ENCODE results near the gene MRNIP. TPM values are rescaled to one million over a fixed set of nuclear protein-coding genes. Genes with fewer than 3 reads are reported as not detected.

MRNIP gene
- total RNA-seq, 1 experiment from 2014 or later, result 31.1 TPM

DNA sequence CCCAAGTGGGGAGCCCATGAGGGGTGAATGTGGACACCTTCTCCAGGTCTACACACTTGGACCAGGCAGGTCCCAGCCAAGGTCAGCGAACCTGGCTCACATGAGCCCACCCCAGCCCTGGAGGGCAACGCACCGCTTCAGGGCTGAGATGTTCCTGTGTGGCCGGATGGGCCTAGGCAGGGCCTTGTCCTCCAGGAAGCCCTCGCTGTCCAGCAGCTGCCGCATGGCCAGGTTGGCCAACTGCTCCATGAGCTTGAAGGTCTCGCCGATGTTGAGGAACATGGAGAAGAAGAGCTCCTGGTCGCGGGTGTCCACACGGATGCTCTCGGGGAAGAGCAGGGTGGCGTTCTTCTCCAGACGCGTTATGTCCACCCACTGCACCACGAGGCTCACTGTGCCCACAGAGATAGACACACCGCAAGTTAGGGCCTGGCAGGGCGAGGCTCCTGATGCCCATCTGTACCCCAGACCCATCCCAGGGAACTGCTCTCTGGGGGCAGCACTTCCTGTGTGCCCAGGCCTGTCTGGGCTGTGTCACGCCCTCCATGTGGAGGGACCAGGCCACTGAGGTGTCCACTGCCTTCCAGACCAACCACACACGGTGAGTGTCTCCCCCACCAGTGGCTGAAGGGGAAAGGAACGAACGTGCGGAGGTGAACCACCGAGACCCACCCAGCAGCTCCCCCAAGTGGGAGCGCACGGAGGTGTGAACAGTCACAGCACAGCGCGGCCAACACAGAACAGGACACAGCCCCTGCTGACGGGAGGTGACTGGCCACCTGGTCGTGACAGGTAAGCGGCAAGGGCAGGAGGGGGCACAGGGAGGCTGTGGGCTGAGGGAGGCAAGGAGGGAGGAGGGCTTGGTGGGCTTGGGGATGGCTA, 34.7 kb upstream of the MRNIP start:
- H3K4ac ChIP-seq (ENCODE audit: low read depth, low read length), result no peak overlapping the region
- no peak overlapping the region for H4K8ac ChIP-seq (replicated peaks; ENCODE audit: insufficient read length, low read depth, low read length)
- H2BK12ac ChIP-seq (ENCODE audit: insufficient read length, low read depth, low read length), result no peak overlapping the region
- H2BK15ac ChIP-seq (ENCODE audit: low read depth, low read length), result no peak overlapping the region
- no peaks in the 10 kb centered on the region for H3K9me3 ChIP-seq (ENCODE audit: control insufficient read depth, low read depth, low read length)
- H3K4me2 ChIP-seq (ENCODE audit: insufficient read depth, insufficient read length, low read length), result no peak overlapping the region
- H3K79me2 ChIP-seq (ENCODE audit: insufficient read depth, low read length), result no peaks in the 10 kb centered on the region
- H4K91ac ChIP-seq (ENCODE audit: insufficient read length, low read depth, low read length), result no peak overlapping the region
- H3K4me3 Mint-ChIP-seq, result no peak overlapping the region
- no peaks in the 10 kb centered on the region for H3K79me1 ChIP-seq (ENCODE audit: insufficient read depth, low read depth, low read length, poor library complexity, severe bottlenecking)
- H2BK5ac ChIP-seq (ENCODE audit: insufficient read length, low read length), result no peak overlapping the region
- DNase-seq, result no peak
- H3K27me3 Mint-ChIP-seq (ENCODE audit: low read depth), result no peaks in the 10 kb centered on the region
- no peak overlapping the region for H3K56ac ChIP-seq (ENCODE audit: insufficient read length, low read depth, low read length)
- H3K14ac ChIP-seq (ENCODE audit: insufficient read depth, low read length), result no peak overlapping the region
- no peaks in the 10 kb centered on the region for H4K20me1 ChIP-seq (ENCODE audit: control insufficient read depth, insufficient read depth, insufficient read length)
- no peak overlapping the region for H2AK5ac ChIP-seq (ENCODE audit: insufficient read length, low read length)
- H4K5ac ChIP-seq (ENCODE audit: insufficient read length, low read depth, low read length), result no peak overlapping the region
- no peak for TF ChIP-seq CTCF (conservative IDR thresholded peaks at IDR 0.05)
- H3T11ph ChIP-seq (ENCODE audit: low read length), result no peak overlapping the region
- H3K4me1 Mint-ChIP-seq, result peaks cover 9 to 12% of the 10 kb centered on the region in 2 experiments
- H3K9me3 Mint-ChIP-seq, result no peaks in the 10 kb centered on the region
- no peak overlapping the region for H2AFZ ChIP-seq (ENCODE audit: low read length)
- no peak overlapping the region for H3K18ac ChIP-seq (ENCODE audit: insufficient read length, low read depth, low read length)
- no peak overlapping the region for H3K9ac ChIP-seq (ENCODE audit: extremely low read depth, insufficient read length, low read length)
- no peaks in the 10 kb centered on the region for H3K27me3 ChIP-seq (ENCODE audit: insufficient read depth, low read length)
- H3K27ac ChIP-seq (ENCODE audit: insufficient read length, low read depth, low read length), result no peak overlapping the region
- no peak overlapping the region for H3K23ac ChIP-seq (ENCODE audit: insufficient read length, low read depth, low read length)
- H2BK20ac ChIP-seq (ENCODE audit: low read depth, low read length, poor library complexity, severe bottlenecking), result no peak overlapping the region
- H3K4me1 ChIP-seq (ENCODE audit: insufficient read depth, low read length), result no peaks in the 10 kb centered on the region; the same call in 1 of the 2 replicates
- no peak overlapping the region for H3K27ac Mint-ChIP-seq
- H2BK120ac ChIP-seq (ENCODE audit: low read depth, low read length, poor library complexity, severe bottlenecking), result no peak overlapping the region
- WGBS (ENCODE audit: extremely low coverage, insufficient read length, low lambda C conversion rate), result no CpG with 5 or more reads among the region's 31 CpGs
- H3K36me3 Mint-ChIP-seq (ENCODE audit: insufficient read depth in 1 of 3, low read depth in 3 of 3), result peaks cover 16 to 53% (median 47%) of the 10 kb centered on the region in 3 experiments
- no peaks in the 10 kb centered on the region for H3K23me2 ChIP-seq (ENCODE audit: insufficient read length, low read depth, low read length, poor library complexity, severe bottlenecking)

All from H9 (cell line).